Stimulated activated CD8-positive, alpha-beta memory T cell treated with anti-CD3 and anti-CD28 coated beads, Interleukin-12 subunit alpha, Interleukin-12 subunit beta, amount 100 ng/mL, for 4 hours (primary cell): ENCODE results near the gene TEX55.
"Not testable (repeated sequence)": the region's sequence is repeated elsewhere in the genome, so short reads cannot be mapped to it uniquely, and the experiment has no call there.

Experiments
- DNase-seq: peaks from one replicate; pipeline ENCODE4 v3.0.0-alpha.2; 2020; ENCODE audit warnings: low read depth

TEX55 gene

GRCh38 chr3:119160815-119161214 lies 14.8 kb downstream of the TEX55 start:
- DNase-seq: no peak

GRCh38 chr3:119161240-119161639 lies 15.3 kb downstream of the TEX55 start:
- DNase-seq: no peak

- DNase-seq: not testable (repeated sequence)
Observed at GRCh38 chr3:119164745-119165144, 18.8 kb downstream of the TEX55 start.

GRCh38 chr3:119170821-119171220 lies 24.9 kb downstream of the TEX55 start:
- DNase-seq: no peak

GRCh38 chr3:119173325-119173724 lies 27.4 kb downstream of the TEX55 start, which contains the start of gene UPK1B:
Gene UPK1B (plus strand): TSS chr3:119173598. CDS start chr3:119186742, 13,144 bp downstream.
- no peak for DNase-seq

- no peak for DNase-seq
Observed at GRCh38 chr3:119175872-119176756, 30.1 kb downstream of the TEX55 start.

GRCh38 chr3:119176778-119177177 lies 30.8 kb downstream of the TEX55 start:
- no peak for DNase-seq

GRCh38 chr3:119177321-119177720 lies 31.4 kb downstream of the TEX55 start:
- DNase-seq: no peak

- DNase-seq: no peak
Observed at GRCh38 chr3:119181765-119182164, 35.8 kb downstream of the TEX55 start.

- no peak for DNase-seq
Observed at GRCh38 chr3:119184111-119184510, 38.1 kb downstream of the TEX55 start.

GRCh38 chr3:119184796-119185570 lies 39.0 kb downstream of the TEX55 start:
- DNase-seq: no peak

GRCh38 chr3:119187266-119187665 lies 41.3 kb downstream of the TEX55 start:
- DNase-seq: no peak

GRCh38 chr3:119191800-119192199 lies 45.8 kb downstream of the TEX55 start:
- DNase-seq: no peak

- no peak for DNase-seq
Observed at GRCh38 chr3:119194237-119195150, 48.5 kb downstream of the TEX55 start.

GRCh38 chr3:119195151-119195476 lies 49.1 kb downstream of the TEX55 start:
- no peak for DNase-seq

- DNase-seq: no peak
Observed at GRCh38 chr3:119195911-119196310, 49.9 kb downstream of the TEX55 start.
